CD4-positive, alpha-beta T cell (primary cell): Measurements from ENCODE around the gene HS3ST5. TPM values are rescaled to one million over a fixed set of nuclear protein-coding genes. Genes with fewer than 3 reads are reported as not detected.

Experiments
- ATAC-seq: fragments of 200-7000 bp; cut with Tn5 transposase; one replicate; pipeline ENCODE4 v1.10.0; 2022; ENCODE audit warnings: mild to moderate bottlenecking; ENCODE audit not compliant: poor library complexity
- CTCF ChIA-PET: fragments of 350-600 bp; sonication (Branson Sonifier 250); formaldehyde crosslinking; loops from one replicate; lab custom pipeline; 2021; ENCODE audit warnings: antibody characterized with exemption, inconsistent platforms; lab: Charles Lee
- POLR2A ChIA-PET: fragments of 350-600 bp; sonication (Branson Sonifier 250); formaldehyde crosslinking; loops from one replicate; lab custom pipeline; 2021; ENCODE audit warnings: antibody characterized with exemption, inconsistent platforms; lab: Charles Lee
- DNase-seq, 14 experiments: peaks; one replicate each; pipeline ENCODE4 v3.0.0-alpha.2; 2013 to 2020; ENCODE audit warnings: mixed read lengths in 2 of 14
- H3K27ac ChIP-seq, 2 donors: one replicate each; pipeline versions ENCODE4 v1.5.1 to v1.7.0; 2013; ENCODE audit warnings: low read length in 2 of 2, low read depth in 1 of 2, mild to moderate bottlenecking in 1 of 2
- H3K27me3 ChIP-seq, 2 experiments: 1 replicate in 1 of 2; 2 replicates in 1 of 2; pipeline versions ENCODE4 v1.6.1 to v1.7.0; 2013; ENCODE audit warnings: low read length in 2 of 2, control low read depth in 1 of 2, mild to moderate bottlenecking in 1 of 2, moderate library complexity in 1 of 2; ENCODE audit not compliant: insufficient read depth in 2 of 2, control insufficient read depth in 1 of 2
- H3K36me3 ChIP-seq: one replicate; pipeline ENCODE4 v1.6.1; 2013; ENCODE audit warnings: low read length, control low read depth; ENCODE audit not compliant: insufficient read depth
- H3K4me1 ChIP-seq: one replicate; pipeline ENCODE4 v1.6.1; 2013; ENCODE audit warnings: low read length, control low read depth; ENCODE audit not compliant: insufficient read depth
- H3K4me3 ChIP-seq: one replicate; pipeline ENCODE4 v1.5.1; 2013; ENCODE audit warnings: mild to moderate bottlenecking, low read length, moderate library complexity
- H3K9me3 ChIP-seq, 2 experiments: 1 replicate in 1 of 2; 2 replicates in 1 of 2; pipeline versions ENCODE4 v1.6.1 to v1.7.0; 2013; ENCODE audit warnings: low read length in 2 of 2, mild to moderate bottlenecking in 2 of 2, control low read depth in 1 of 2, moderate library complexity in 1 of 2; ENCODE audit not compliant: control insufficient read depth in 1 of 2, insufficient read depth in 1 of 2
- H3K27ac Mint-ChIP-seq: one replicate; pipeline ENCODE4 v1.8.0; 2020; ENCODE audit warnings: mixed read lengths
- H3K27me3 Mint-ChIP-seq: one replicate; pipeline ENCODE4 v1.8.0; 2021; ENCODE audit warnings: mixed read lengths
- H3K36me3 Mint-ChIP-seq: one replicate; pipeline ENCODE4 v1.8.0; 2021; ENCODE audit warnings: low read depth, mixed read lengths
- H3K4me1 Mint-ChIP-seq: one replicate; pipeline ENCODE4 v1.8.0; 2021; ENCODE audit warnings: low read depth, mixed read lengths
- H3K4me3 Mint-ChIP-seq: one replicate; pipeline ENCODE4 v1.8.0; 2020; ENCODE audit warnings: mild to moderate bottlenecking, mixed read lengths
- H3K9me3 Mint-ChIP-seq: one replicate; pipeline ENCODE4 v1.8.0; 2020; ENCODE audit warnings: mixed read lengths
- intact Hi-C, 2 experiments: fragments of 100-400 bp; cut with DNase I in 1 of 2; cut with micrococcal nuclease in 1 of 2; formaldehyde crosslinking; loops; one replicate each; pipeline versions ENCODE4 v1.15.1 to v1.9.0; 2023 to 2025; cut with DNase I, micrococcal nuclease
- total RNA-seq, 174 experiments: library from RNA in 2 of 174; stranded (reverse) in 2 of 174; gene quantifications; one replicate each; pipeline ENCODE4 v1.2.3 and lab custom pipeline; 2021 to 2026
- TF ChIP-seq, protein P1 (sequence below): fragments of 200-600 bp; IDR thresholded peaks from one replicate; pipeline ENCODE4 v1.8.0; 2022; ENCODE audit warnings: antibody characterized with exemption, mild to moderate bottlenecking

The HS3ST5 gene
- total RNA-seq, 2 experiments from 2014 or later = not detected

DNA sequence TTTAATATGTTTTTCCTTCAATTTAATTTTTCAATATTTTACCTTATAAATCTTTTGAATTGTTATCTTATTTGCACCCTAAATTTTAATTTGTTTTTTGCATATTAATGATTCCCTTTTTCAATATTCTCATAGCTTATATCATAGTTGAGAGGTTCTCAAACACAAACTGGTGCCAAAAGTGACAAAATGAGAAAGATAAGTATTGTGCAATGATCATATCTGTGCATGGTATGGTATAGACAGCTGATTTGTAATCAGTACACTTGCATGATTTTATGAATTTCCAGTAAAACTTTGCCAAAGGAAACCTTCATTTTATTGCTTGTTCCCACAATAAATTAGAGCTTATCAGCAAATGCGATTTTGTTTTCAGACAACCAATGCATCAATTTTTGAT is 210.9 kb downstream of the HS3ST5 start:
- Mint-ChIP-seq H3K27ac (no peak overlapping the region), H3K27me3 (peaks cover 21% of the 10 kb centered on the region), H3K4me1 (no peaks in the 10 kb centered on the region), H3K4me3 (no peak overlapping the region), H3K36me3 (no peaks in the 10 kb centered on the region), H3K9me3 (no peaks in the 10 kb centered on the region)
- DNase-seq = no peak
- H3K9me3 ChIP-seq = no peaks in the 10 kb centered on the region
- intact Hi-C loops = no loop called here
- ChIA-PET POLR2A (no interaction called here), CTCF (no interaction called here)
- no peaks in the 10 kb centered on the region for H3K27me3 ChIP-seq
- H3K4me1 ChIP-seq = no peaks in the 10 kb centered on the region
- H3K27ac ChIP-seq = no peak overlapping the region
- no peak for ATAC-seq
- H3K4me3 ChIP-seq = no peak overlapping the region
- no peaks in the 10 kb centered on the region for H3K36me3 ChIP-seq
- TF ChIP-seq, protein P1, sequence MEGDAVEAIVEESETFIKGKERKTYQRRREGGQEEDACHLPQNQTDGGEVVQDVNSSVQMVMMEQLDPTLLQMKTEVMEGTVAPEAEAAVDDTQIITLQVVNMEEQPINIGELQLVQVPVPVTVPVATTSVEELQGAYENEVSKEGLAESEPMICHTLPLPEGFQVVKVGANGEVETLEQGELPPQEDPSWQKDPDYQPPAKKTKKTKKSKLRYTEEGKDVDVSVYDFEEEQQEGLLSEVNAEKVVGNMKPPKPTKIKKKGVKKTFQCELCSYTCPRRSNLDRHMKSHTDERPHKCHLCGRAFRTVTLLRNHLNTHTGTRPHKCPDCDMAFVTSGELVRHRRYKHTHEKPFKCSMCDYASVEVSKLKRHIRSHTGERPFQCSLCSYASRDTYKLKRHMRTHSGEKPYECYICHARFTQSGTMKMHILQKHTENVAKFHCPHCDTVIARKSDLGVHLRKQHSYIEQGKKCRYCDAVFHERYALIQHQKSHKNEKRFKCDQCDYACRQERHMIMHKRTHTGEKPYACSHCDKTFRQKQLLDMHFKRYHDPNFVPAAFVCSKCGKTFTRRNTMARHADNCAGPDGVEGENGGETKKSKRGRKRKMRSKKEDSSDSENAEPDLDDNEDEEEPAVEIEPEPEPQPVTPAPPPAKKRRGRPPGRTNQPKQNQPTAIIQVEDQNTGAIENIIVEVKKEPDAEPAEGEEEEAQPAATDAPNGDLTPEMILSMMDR = no peak

DNA sequence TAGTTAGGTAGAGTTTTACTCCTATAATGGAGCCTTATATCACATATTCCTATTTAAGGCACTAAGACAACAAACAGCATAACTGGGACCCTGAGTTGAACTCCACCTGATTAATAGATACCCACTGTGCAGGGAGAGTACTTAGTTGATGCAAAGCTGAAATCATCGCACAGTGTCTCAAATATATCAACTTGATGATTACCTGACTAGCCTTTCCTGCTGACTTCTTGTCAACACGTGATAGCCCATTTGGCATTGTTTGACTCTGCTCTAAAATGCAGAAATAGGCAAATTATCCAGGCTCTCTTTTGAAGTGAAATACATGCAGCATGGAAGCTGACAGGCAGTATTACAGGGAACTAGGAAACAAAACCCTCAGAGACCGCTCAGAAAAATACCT is 217.2 kb downstream of the HS3ST5 start:
- DNase-seq = no peak
- Mint-ChIP-seq H3K4me1 (no peaks in the 10 kb centered on the region), H3K4me3 (no peak overlapping the region), H3K27ac (no peak overlapping the region), H3K36me3 (no peaks in the 10 kb centered on the region), H3K27me3 (peaks cover 34% of the 10 kb centered on the region), H3K9me3 (no peaks in the 10 kb centered on the region)
- TF ChIP-seq, protein P1 = no peak
- H3K36me3 ChIP-seq = no peaks in the 10 kb centered on the region
- no peaks in the 10 kb centered on the region for H3K4me1 ChIP-seq
- no peaks in the 10 kb centered on the region for H3K27me3 ChIP-seq
- intact Hi-C loops = no loop called here
- ATAC-seq = no peak
- H3K9me3 ChIP-seq = no peaks in the 10 kb centered on the region
- H3K4me3 ChIP-seq = no peak overlapping the region
- POLR2A ChIA-PET = no interaction called here
- CTCF ChIA-PET = interaction anchor here (0.6 kb wide), 1 partner anchor 518 kb away, joined by 3 read pairs; no protein-coding TSS in a partner anchor
- H3K27ac ChIP-seq = no peak overlapping the region

DNA sequence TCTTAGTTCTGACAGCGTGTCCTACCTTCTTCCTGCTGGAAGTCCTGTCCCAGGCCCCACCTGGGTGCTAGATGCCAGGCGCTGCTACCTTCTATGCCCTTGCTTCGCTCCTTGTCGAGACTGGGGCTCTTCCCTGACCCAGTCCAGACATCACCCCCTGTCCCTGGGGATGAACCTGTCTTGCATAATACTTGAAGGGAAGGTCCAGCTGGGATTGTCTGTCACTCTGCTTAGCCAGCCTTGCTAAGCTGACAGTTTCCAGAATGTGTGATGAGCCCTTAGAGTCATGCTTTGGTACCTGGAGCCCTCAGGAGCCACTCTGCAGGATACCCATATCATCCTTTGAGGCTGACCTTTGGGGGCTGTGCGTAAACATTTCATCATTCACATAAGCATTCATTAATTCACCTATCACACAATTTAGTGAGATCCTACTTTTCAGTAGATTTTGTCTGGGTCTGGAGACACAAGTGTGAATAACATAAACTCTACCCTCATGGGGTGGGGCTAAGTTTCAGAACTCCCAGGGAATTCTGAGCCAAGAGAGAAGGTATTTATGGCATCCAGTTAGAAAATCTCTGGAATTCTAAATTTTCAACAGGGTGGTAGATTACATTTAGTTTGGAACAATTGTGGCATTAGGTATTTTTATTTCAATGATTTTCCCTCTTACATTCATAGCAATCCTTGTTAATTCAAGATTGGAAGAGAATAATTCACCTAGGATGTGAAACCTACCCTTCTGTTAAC is 220.7 kb downstream of the HS3ST5 start:
- POLR2A ChIA-PET = no interaction called here
- no peaks in the 10 kb centered on the region for H3K9me3 ChIP-seq
- TF ChIP-seq, protein P1 = no peak
- no peak overlapping the region for H3K4me3 Mint-ChIP-seq
- H3K27me3 ChIP-seq = no peaks in the 10 kb centered on the region
- CTCF ChIA-PET = no interaction called here
- no peaks in the 10 kb centered on the region for H3K4me1 Mint-ChIP-seq
- no peaks in the 10 kb centered on the region for H3K4me1 ChIP-seq
- DNase-seq = no peak
- no peak overlapping the region for H3K27ac ChIP-seq
- peaks cover 34% of the 10 kb centered on the region for H3K27me3 Mint-ChIP-seq
- intact Hi-C loops = no loop called here
- no peaks in the 10 kb centered on the region for H3K36me3 ChIP-seq
- H3K9me3 Mint-ChIP-seq = no peaks in the 10 kb centered on the region
- no peak overlapping the region for H3K4me3 ChIP-seq
- H3K27ac Mint-ChIP-seq = no peak overlapping the region
- H3K36me3 Mint-ChIP-seq = no peaks in the 10 kb centered on the region
- ATAC-seq = no peak
